GM18526 (cell line): ENCODE results near the gene GRIFIN.

Source experiments
- POLR2A ChIP-seq: IDR thresholded peaks from 3 replicates; pipeline ENCODE4 v1.6.1; 2011; ENCODE audit not compliant: insufficient read length; ENCODE audit errors: extremely low read depth

Gene GRIFIN

GRCh38 chr7:2515424-2516193 lies 39.4 kb upstream of the GRIFIN start:
- TF ChIP-seq POLR2A, result no peak

- TF ChIP-seq POLR2A, result no peak
These were observed 38.5 kb upstream of the GRIFIN start for GRCh38 chr7:2514473-2515423.

- TF ChIP-seq POLR2A, result no peak
These were observed 37.5 kb upstream of the GRIFIN start for GRCh38 chr7:2513702-2514101.

GRCh38 chr7:2512713-2513112 lies 36.5 kb upstream of the GRIFIN start:
- no peak for TF ChIP-seq POLR2A

GRCh38 chr7:2512179-2512661 lies 36.0 kb upstream of the GRIFIN start:
- no peak for TF ChIP-seq POLR2A

- no peak for TF ChIP-seq POLR2A
These were observed 35.6 kb upstream of the GRIFIN start for GRCh38 chr7:2511769-2512168.

- TF ChIP-seq POLR2A, result peak; percentile 10
These were observed 34.9 kb upstream of the GRIFIN start for GRCh38 chr7:2510909-2511768.

GRCh38 chr7:2510130-2510776 lies 34.1 kb upstream of the GRIFIN start:
- no peak for TF ChIP-seq POLR2A

GRCh38 chr7:2509298-2509906 lies 33.2 kb upstream of the GRIFIN start:
- TF ChIP-seq POLR2A, result no peak

- peak; percentile 31 for TF ChIP-seq POLR2A
These were observed 32.4 kb upstream of the GRIFIN start for GRCh38 chr7:2508327-2509215.

- TF ChIP-seq POLR2A, result no peak
These were observed 31.7 kb upstream of the GRIFIN start for GRCh38 chr7:2507917-2508306.

GRCh38 chr7:2507208-2507916 lies 31.2 kb upstream of the GRIFIN start:
- TF ChIP-seq POLR2A, result no peak

- no peak for TF ChIP-seq POLR2A
These were observed 29.2 kb upstream of the GRIFIN start for GRCh38 chr7:2505401-2505800.
